HG03159 (cell line): Measurements from ENCODE around the gene SLCO4A1.
"Not testable (repeated sequence)": the region's sequence is repeated elsewhere in the genome, so short reads cannot be mapped to it uniquely, and the experiment has no call there.

Experiments used
- ATAC-seq: cut with Tn5 transposase; IDR thresholded peaks from one replicate; pipeline ENCODE4 v1.9.1; 2021; ENCODE audit warnings: mild to moderate bottlenecking, moderate library complexity; ENCODE audit not compliant: unreplicated experiment

Gene SLCO4A1

DNA sequence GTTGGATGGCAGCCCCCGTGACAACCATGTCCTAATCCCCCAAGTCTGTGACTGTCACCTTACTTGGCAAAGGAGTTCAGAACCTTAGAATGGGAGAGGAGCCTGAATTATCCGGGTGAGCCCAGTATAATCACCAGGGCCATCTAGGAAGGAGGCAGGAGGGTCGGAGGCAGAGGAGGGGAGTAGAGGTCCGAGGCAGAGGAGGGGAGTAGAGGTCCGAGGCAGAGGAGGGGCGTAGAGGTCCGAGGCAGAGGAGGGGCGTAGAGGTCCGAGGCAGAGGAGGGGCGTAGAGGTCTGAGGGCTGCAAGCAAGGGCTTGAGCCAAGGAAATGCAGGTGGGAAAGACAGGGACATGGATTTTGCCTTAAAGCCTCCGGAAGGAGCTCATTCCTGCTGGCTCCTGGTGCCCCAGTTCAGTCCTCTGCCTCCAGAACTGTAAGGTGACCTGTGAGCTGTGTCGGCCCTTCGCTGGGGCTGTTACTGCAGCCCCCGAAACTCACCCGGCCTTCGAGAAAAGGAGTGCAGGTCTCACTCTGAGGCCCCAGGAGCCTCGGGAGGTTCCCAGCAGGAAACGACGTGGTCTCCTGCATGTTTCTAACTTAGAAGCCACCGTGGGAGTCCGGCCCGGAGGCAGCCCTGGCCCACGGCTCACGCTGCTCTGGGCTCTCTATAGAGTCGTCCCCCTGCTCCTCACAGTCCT, 20.0 kb upstream of the SLCO4A1 start:
- ATAC-seq = no peak

DNA sequence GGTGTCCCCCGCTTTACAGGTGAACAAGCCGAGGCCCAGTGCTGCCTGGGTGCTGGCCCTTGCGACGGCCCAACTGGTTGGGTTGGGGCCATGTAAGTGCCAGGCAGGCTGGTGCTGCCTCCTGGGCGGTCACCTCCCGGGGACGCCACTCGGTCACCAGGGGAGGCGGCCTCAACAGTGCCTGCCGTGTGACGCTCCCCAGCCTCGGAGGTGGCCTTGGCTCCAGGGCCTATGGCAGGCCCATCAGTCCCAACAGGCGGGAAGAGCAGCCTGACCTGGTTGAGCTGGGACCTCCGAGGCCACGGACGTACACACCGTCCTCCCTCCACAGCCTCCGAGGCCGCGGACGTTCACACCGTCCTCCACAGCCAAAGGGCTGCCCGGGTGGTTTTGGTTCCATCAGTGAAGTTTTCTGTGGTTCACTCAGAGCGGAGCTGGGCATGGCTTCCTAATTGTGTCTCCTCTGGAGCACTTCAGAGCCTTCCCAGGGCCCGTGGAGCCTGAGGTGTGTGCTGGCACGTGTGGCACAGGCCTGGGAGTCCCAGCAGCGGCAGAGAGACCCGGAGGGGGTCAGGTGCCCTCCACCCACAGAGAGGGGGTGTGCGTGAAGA, 19.3 kb upstream of the SLCO4A1 start:
- no peak for ATAC-seq

GRCh38 chr20:62623488-62624324, 18.6 kb upstream of the SLCO4A1 start:
- ATAC-seq = peak; percentile 82

DNA sequence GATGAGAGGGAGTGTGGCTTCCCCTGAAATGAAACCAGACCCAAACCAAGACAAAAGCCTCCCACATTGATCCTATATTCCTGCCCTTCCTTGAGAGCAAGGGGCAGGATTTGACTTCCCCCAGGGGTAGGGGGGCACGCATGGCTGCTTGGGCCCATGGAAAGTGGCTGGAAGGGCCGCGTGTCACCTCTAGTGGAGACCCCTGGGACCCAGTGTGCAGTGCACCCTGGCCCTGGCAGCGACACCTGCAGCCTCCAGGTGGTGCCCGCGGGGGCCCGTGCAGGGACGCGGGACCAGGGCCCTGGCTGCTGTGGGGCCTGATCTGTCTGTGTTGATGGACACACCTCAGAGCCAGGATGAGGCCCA, 18.0 kb upstream of the SLCO4A1 start:
- peak; percentile 45 for ATAC-seq

GRCh38 chr20:62624719-62625453, 17.4 kb upstream of the SLCO4A1 start:
- no peak for ATAC-seq

DNA sequence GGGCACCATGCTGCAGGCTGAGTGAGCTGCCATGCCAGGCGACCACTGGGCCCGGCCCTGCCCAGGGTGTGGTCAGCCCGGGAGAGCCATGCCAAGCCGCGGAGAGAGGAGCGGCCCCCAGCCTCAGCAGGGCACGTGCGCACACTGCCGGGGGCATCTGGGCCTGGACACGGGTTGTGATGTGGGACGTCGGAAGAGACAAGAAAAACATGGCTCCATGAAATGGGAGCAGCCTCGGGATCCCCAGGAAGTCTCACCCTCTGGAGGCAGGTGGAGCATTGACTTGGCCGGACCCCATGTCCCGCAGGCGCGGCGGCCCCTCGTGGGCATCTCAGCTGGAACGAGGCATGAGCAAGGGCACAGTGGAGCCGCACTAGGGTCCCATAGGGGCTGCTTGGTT, 16.8 kb upstream of the SLCO4A1 start:
- ATAC-seq = no peak

- ATAC-seq = no peak
Observed at GRCh38 chr20:62625921-62626547, 16.3 kb upstream of the SLCO4A1 start.

DNA sequence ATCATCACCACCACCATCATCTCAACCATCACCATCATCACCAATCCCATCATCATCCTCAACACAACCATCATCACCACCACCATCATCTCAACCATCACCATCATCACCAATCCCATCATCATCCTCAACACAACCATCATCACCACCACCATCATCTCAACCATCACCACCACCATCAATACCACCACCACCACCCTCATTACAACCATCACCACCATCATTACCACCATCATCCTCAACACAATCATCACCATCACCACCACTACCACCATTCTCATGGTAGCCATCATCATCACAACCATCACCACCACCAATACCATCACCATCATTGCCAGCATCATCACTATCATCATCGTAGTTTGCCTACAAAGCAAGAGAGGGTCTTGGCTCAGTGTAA, 14.9 kb upstream of the SLCO4A1 start:
- ATAC-seq = not testable (repeated sequence)

GRCh38 chr20:62627901-62628612, 14.2 kb upstream of the SLCO4A1 start:
- ATAC-seq = no peak

GRCh38 chr20:62628691-62629090, 13.6 kb upstream of the SLCO4A1 start:
- ATAC-seq = no peak

DNA sequence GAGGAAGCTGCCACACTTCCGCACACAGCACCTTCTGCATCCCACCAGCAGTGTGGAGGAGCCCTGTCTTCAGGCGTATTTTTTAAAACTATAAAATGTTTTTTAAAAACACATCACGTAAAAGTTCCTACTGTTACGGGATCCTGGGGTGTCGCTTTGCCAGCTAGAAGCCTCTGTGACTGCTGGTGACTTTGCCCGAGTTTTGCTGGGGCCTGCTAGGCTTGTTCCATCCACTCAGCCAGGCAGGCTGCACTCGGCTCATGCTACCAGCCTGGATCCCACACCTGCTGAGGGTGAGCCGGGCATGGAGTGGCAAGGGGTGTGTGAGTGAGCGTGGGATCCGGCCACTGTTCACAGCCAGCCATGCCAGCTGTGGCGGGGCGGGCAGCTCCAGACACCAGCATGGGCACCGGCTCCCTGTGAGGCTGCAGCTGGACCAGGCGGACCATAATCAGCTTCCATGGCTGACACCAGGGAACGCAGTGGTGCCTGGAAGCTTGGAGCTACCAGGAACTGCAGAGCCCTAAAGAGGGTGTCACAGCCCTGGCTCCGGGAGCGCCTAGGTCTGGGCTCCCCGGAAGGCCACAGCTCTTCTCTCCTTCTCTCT, 12.3 kb upstream of the SLCO4A1 start:
- ATAC-seq = no peak

DNA sequence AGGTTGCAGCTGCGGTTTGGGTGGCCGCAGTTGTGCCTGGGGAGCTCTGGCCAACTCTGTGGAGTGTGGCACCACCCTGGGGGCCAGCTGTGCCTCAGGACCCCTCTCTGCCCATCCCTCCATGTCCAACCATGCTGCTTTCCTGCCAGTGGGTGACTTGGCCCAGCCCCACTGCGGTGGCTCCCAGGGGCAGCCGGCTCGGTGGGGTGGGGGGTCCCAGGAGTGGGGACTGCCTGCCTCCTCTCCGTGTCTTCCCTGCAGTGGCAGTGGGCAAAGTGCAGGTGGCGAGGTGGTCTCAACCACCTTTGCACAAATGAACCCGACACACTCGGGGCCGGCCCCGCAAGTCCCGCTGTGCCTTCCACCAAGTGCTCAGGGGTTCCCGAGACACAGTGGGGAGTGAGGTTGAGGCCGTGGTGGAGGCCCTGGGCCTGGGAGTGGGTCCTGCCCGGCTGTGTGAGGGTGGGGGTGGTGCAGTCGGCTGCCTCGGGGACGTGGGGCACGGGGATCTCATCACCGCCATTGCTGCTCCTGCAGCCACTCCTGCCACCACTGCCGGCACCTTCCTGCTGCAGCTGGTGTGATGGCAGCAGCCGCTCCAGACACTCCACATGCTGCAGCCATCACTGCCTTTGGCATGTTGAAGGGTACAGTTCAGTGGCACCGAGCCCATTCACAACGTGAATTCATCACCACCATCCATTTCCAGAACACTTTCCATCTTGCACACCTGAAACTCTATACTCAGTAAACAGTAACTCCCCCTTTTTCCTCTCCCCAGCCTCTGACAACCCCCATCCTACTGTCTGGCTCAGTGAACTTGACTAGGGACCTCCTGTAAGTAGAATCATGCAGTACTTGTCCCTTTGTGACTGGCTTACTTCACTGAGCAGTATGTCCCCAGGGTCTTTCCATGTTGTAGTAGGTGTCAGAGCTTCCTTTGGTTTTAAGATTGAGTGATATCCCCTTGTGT, 10.7 kb upstream of the SLCO4A1 start:
- ATAC-seq = no peak

- ATAC-seq = no peak
Observed at GRCh38 chr20:62632575-62633090, 9.7 kb upstream of the SLCO4A1 start.

- ATAC-seq = no peak
Observed at GRCh38 chr20:62633598-62634329, 8.5 kb upstream of the SLCO4A1 start.

- ATAC-seq = no peak
Observed at GRCh38 chr20:62634330-62634967, 7.9 kb upstream of the SLCO4A1 start.

GRCh38 chr20:62635232-62635631, 7.1 kb upstream of the SLCO4A1 start:
- no peak for ATAC-seq

GRCh38 chr20:62635852-62636251, 6.5 kb upstream of the SLCO4A1 start:
- no peak for ATAC-seq
